K562 (cell line): ENCODE data around the gene CCDC3. TPM values are rescaled to one million over a fixed set of nuclear protein-coding genes. Genes with fewer than 3 reads are reported as not detected.

Experiments
- CC2D1A ChIP-seq: fragments of 450-650 bp; IDR thresholded peaks from 2 replicates; pipeline ENCODE4 v1.6.1; 2017; ENCODE audit warnings: mild to moderate bottlenecking
- GABPB1 ChIP-seq: sonication (generic); formaldehyde crosslinking; IDR thresholded peaks from 2 replicates; pipeline ENCODE4 v1.8.0; 2022; ENCODE audit warnings: mild to moderate bottlenecking, missing genetic modification reagents
- KHSRP ChIP-seq: fragments of 450-650 bp; IDR thresholded peaks from 2 replicates; pipeline ENCODE4 v1.6.1; 2017
- MAFF ChIP-seq: IDR thresholded peaks from 2 replicates; pipeline ENCODE4 v1.6.1; 2012; ENCODE audit warnings: low read length, improper control_type of control experiment
- MCM5 ChIP-seq: fragments of 450-650 bp; IDR thresholded peaks from 2 replicates; pipeline ENCODE4 v1.6.1; 2016; ENCODE audit warnings: low read depth
- OTX1 ChIP-seq: fragments of 450-650 bp; formaldehyde crosslinking; IDR thresholded peaks from 2 replicates; pipeline ENCODE4 v1.4.0; 2022; ENCODE audit warnings: mild to moderate bottlenecking
- PHTF2 ChIP-seq: fragments of 250-450 bp; sonication (Bioruptor Pico); IDR thresholded peaks from 2 replicates; pipeline ENCODE4 v1.5.0; 2021; ENCODE audit warnings: mild to moderate bottlenecking
- PRMT5 ChIP-seq: sonication (generic); formaldehyde crosslinking; IDR thresholded peaks from 2 replicates; pipeline ENCODE4 v1.5.0; 2020; ENCODE audit warnings: missing genetic modification reagents
- ZNF316 ChIP-seq: fragments of 450-650 bp; IDR thresholded peaks from 2 replicates; pipeline ENCODE4 v1.6.1; 2016
- polyA plus RNA-seq, 8 experiments: library from polyadenylated mRNA; depleted of rRNA in 4 of 8; stranded (reverse) in 5 of 8; unstranded in 3 of 8; fragments of >200 nt; fragmentation: Nextera tagmentation in 2 of 8; fragmentation: Illumina TruSeq in 1 of 8; extraction: Ambion mirVana in 2 of 8; extraction: Trizol in 1 of 8; gene quantifications; 2 replicates each; pipeline versions ENCODE4 v1.2.1 to v1.2.3, GENCODE V29; 2011 to 2014; ENCODE audit warnings: inconsistent platforms in 1 of 8, missing spikeins in 1 of 8
- total RNA-seq, 7 experiments: library from RNA; depleted of rRNA in 6 of 7; stranded (reverse); fragments of >200 nt in 6 of 7; fragmentation: Illumina TruSeq in 2 of 7; extraction: Trizol in 2 of 7; gene quantifications; 2 replicates each; pipeline versions ENCODE4 v1.2.1 to v1.2.3, GENCODE V29; 2011 to 2021; ENCODE audit warnings: low replicate concordance in 1 of 7
- TF ChIP-seq, protein P1 (sequence below), 2 experiments: fragments of 450-650 bp; IDR thresholded peaks; 2 replicates each; pipeline ENCODE4 v1.6.1; 2018; ENCODE audit warnings: mild to moderate bottlenecking in 2 of 2, low read depth in 1 of 2; ENCODE audit not compliant: partially characterized antibody in 2 of 2
- TF ChIP-seq, protein P2 (sequence below): conservative IDR thresholded peaks from 2 replicates; pipeline ENCODE4 v1.6.1; 2011; ENCODE audit warnings: low read depth, mild to moderate bottlenecking, low read length; ENCODE audit not compliant: control insufficient read depth
- TF ChIP-seq, protein P3 (sequence below): fragments of 250-450 bp; sonication (Bioruptor Pico); IDR thresholded peaks from 2 replicates; pipeline ENCODE4 v1.8.0; 2021; ENCODE audit warnings: borderline replicate concordance, mild to moderate bottlenecking, moderate library complexity; ENCODE audit not compliant: poor library complexity, severe bottlenecking
- TF ChIP-seq, protein P4 (sequence below), 2 experiments: fragments of 450-650 bp; conservative IDR thresholded peaks; 2 replicates each; pipeline ENCODE4 v1.6.1; 2017; ENCODE audit warnings: mild to moderate bottlenecking in 2 of 2, moderate library complexity in 2 of 2
- TF ChIP-seq, protein P5 (sequence below): fragments of 450-650 bp; IDR thresholded peaks from 2 replicates; pipeline ENCODE4 v1.6.1; 2016

CCDC3 gene
- total and polyA plus RNA-seq, 9 of the 15 experiments (the other 6 are each of a cell fraction or from before 2014, with no cell fraction given), result not detected

GRCh38 chr10:12899546-12899945 is 102.0 kb downstream of the CCDC3 start (continued):
- TF ChIP-seq, protein P1, sequence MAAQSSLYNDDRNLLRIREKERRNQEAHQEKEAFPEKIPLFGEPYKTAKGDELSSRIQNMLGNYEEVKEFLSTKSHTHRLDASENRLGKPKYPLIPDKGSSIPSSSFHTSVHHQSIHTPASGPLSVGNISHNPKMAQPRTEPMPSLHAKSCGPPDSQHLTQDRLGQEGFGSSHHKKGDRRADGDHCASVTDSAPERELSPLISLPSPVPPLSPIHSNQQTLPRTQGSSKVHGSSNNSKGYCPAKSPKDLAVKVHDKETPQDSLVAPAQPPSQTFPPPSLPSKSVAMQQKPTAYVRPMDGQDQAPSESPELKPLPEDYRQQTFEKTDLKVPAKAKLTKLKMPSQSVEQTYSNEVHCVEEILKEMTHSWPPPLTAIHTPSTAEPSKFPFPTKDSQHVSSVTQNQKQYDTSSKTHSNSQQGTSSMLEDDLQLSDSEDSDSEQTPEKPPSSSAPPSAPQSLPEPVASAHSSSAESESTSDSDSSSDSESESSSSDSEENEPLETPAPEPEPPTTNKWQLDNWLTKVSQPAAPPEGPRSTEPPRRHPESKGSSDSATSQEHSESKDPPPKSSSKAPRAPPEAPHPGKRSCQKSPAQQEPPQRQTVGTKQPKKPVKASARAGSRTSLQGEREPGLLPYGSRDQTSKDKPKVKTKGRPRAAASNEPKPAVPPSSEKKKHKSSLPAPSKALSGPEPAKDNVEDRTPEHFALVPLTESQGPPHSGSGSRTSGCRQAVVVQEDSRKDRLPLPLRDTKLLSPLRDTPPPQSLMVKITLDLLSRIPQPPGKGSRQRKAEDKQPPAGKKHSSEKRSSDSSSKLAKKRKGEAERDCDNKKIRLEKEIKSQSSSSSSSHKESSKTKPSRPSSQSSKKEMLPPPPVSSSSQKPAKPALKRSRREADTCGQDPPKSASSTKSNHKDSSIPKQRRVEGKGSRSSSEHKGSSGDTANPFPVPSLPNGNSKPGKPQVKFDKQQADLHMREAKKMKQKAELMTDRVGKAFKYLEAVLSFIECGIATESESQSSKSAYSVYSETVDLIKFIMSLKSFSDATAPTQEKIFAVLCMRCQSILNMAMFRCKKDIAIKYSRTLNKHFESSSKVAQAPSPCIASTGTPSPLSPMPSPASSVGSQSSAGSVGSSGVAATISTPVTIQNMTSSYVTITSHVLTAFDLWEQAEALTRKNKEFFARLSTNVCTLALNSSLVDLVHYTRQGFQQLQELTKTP (IDR thresholded peaks at IDR 0.05; ENCODE audit: low read depth in 1 of 2, partially characterized antibody in 2 of 2), result no peak
- TF ChIP-seq, protein P2, sequence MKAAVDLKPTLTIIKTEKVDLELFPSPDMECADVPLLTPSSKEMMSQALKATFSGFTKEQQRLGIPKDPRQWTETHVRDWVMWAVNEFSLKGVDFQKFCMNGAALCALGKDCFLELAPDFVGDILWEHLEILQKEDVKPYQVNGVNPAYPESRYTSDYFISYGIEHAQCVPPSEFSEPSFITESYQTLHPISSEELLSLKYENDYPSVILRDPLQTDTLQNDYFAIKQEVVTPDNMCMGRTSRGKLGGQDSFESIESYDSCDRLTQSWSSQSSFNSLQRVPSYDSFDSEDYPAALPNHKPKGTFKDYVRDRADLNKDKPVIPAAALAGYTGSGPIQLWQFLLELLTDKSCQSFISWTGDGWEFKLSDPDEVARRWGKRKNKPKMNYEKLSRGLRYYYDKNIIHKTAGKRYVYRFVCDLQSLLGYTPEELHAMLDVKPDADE, result no peak
- TF ChIP-seq GABPB1 (CRISPR knock-in tag) (no peak), PHTF2 (CRISPR knock-in tag) (no peak), MAFF (no peak), MCM5 (no peak), PRMT5 (CRISPR knock-in tag) (no peak), OTX1 (CRISPR knock-in tag) (no peak), ZNF316 (no peak), KHSRP (no peak), CC2D1A (no peak)
- TF ChIP-seq, protein P3, sequence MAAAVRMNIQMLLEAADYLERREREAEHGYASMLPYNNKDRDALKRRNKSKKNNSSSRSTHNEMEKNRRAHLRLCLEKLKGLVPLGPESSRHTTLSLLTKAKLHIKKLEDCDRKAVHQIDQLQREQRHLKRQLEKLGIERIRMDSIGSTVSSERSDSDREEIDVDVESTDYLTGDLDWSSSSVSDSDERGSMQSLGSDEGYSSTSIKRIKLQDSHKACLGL, result no peak
- TF ChIP-seq, protein P4, sequence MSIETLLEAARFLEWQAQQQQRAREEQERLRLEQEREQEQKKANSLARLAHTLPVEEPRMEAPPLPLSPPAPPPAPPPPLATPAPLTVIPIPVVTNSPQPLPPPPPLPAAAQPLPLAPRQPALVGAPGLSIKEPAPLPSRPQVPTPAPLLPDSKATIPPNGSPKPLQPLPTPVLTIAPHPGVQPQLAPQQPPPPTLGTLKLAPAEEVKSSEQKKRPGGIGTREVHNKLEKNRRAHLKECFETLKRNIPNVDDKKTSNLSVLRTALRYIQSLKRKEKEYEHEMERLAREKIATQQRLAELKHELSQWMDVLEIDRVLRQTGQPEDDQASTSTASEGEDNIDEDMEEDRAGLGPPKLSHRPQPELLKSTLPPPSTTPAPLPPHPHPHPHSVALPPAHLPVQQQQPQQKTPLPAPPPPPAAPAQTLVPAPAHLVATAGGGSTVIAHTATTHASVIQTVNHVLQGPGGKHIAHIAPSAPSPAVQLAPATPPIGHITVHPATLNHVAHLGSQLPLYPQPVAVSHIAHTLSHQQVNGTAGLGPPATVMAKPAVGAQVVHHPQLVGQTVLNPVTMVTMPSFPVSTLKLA (conservative IDR thresholded peaks at IDR 0.05), result no peak
- TF ChIP-seq, protein P5, sequence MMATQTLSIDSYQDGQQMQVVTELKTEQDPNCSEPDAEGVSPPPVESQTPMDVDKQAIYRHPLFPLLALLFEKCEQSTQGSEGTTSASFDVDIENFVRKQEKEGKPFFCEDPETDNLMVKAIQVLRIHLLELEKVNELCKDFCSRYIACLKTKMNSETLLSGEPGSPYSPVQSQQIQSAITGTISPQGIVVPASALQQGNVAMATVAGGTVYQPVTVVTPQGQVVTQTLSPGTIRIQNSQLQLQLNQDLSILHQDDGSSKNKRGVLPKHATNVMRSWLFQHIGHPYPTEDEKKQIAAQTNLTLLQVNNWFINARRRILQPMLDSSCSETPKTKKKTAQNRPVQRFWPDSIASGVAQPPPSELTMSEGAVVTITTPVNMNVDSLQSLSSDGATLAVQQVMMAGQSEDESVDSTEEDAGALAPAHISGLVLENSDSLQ, result no peak
- TF ChIP-seq, all 486 proteins: peak for 0
